GM12878 (cell line): Measurements from ENCODE around the gene UBE2E1. TPM values are rescaled to one million over a fixed set of nuclear protein-coding genes. Genes with fewer than 3 reads are reported as not detected.

Experiments
- ATAC-seq: fragments of 200-7000 bp; cut with Tn5 transposase; 3 replicates; pipeline ENCODE4 v1.9.1; 2020; ENCODE audit warnings: mild to moderate bottlenecking, moderate library complexity
- BruUV-seq: library from RNA; stranded (reverse); fragments of 400-500 nt; replicated peaks from 2 replicates; lab custom pipeline; 2021; lab: Mats Ljungman, UMichigan
- CTCF ChIA-PET: fragments of 300-600 bp; sonication (Branson Sonifier 250); formaldehyde crosslinking; extraction: SDS; loops from one replicate; lab custom pipeline; 2021; ENCODE audit warnings: inconsistent platforms; lab: Yijun Ruan, JAX
- POLR2A ChIA-PET: fragments of 350-600 bp; formaldehyde crosslinking; extraction: SDS; loops from one replicate; lab custom pipeline; 2021; ENCODE audit warnings: inconsistent platforms; lab: Charles Lee
- RAD21 ChIA-PET: fragments of 300-600 bp; sonication (Branson Sonifier 250); formaldehyde crosslinking; loops from one replicate; lab custom pipeline; 2023; ENCODE audit warnings: antibody characterized with exemption; ENCODE audit not compliant: unreplicated experiment; lab: Charles Lee
- SMC1A ChIA-PET: fragments of 300-600 bp; sonication (Branson Sonifier 250); formaldehyde crosslinking; loops from one replicate; lab custom pipeline; 2023; ENCODE audit not compliant: unreplicated experiment, uncharacterized antibody; lab: Charles Lee
- DNase-seq: peaks from one replicate; pipeline ENCODE4 v3.0.0-alpha.2; 2011; ENCODE audit warnings: low read depth, low spot score
- FAIRE-seq: peaks from 3 replicates; lab custom pipeline; 2011; peaks lifted over from hg19 to GRCh38; lab: Jason Lieb, UNC
- H2AFZ ChIP-seq: 2 replicates; pipeline ENCODE4 v1.6.0; 2011; ENCODE audit warnings: low read depth, low read length, control low read depth; ENCODE audit not compliant: control insufficient read depth
- H3K27ac ChIP-seq: 2 replicates; pipeline ENCODE4 v1.5.1; 2011; ENCODE audit warnings: control low read depth; ENCODE audit not compliant: control insufficient read depth, insufficient read depth
- H3K27me3 ChIP-seq, 2 experiments: replicated peaks in 1 of 2; 2 replicates each; pipeline versions ENCODE4 v1.6.0 to v1.6.1; 2011; ENCODE audit warnings: low read length in 1 of 2; ENCODE audit not compliant: control insufficient read depth in 2 of 2, insufficient read depth in 2 of 2
- H3K36me3 ChIP-seq, 2 experiments: 2 replicates each; pipeline ENCODE4 v1.5.1; 2011; ENCODE audit warnings: low read length in 1 of 2; ENCODE audit not compliant: control insufficient read depth in 2 of 2, insufficient read depth in 2 of 2
- H3K4me1 ChIP-seq: 2 replicates; pipeline ENCODE4 v1.6.1; 2011; ENCODE audit warnings: mild to moderate bottlenecking, low read length, moderate library complexity, mixed read lengths; ENCODE audit not compliant: control insufficient read depth, insufficient read depth
- H3K4me2 ChIP-seq: 2 replicates; pipeline ENCODE4 v1.6.0; 2011; ENCODE audit warnings: control low read depth; ENCODE audit not compliant: control insufficient read depth, insufficient read depth
- H3K4me3 ChIP-seq: fragments of 200-600 bp; sonication (generic); 2 replicates; pipeline ENCODE4 v1.5.1; 2016
- H3K79me2 ChIP-seq: 2 replicates; pipeline ENCODE4 v1.6.0; 2011; ENCODE audit warnings: low read length; ENCODE audit not compliant: control insufficient read depth, insufficient read depth
- H3K9ac ChIP-seq: 2 replicates; pipeline ENCODE4 v1.8.0; 2011; ENCODE audit warnings: low read length, control low read depth, mixed read lengths; ENCODE audit not compliant: control insufficient read depth, insufficient read depth
- H3K9me3 ChIP-seq: replicated peaks from 3 replicates; pipeline ENCODE4 v1.5.1; 2011; ENCODE audit warnings: mild to moderate bottlenecking, low read length; ENCODE audit not compliant: control insufficient read depth, insufficient read depth
- H4K20me1 ChIP-seq: 2 replicates; pipeline ENCODE4 v1.6.0; 2011; ENCODE audit not compliant: control insufficient read depth, insufficient read depth
- BHLHE40 ChIP-seq, 2 experiments: fragments of 450-650 bp in 1 of 2; IDR thresholded peaks; 2 replicates each; pipeline ENCODE4 v1.6.1; 2011 to 2017; ENCODE audit warnings: low read depth in 2 of 2, borderline replicate concordance in 1 of 2, improper control_type of control experiment in 1 of 2, low read length in 1 of 2, mild to moderate bottlenecking in 1 of 2
- EGR1 ChIP-seq, 2 experiments: IDR thresholded peaks; 1 replicate in 1 of 2; 2 replicates in 1 of 2; pipeline ENCODE4 v1.6.1; 2011 to 2012; ENCODE audit warnings: low read depth in 2 of 2, low read length in 2 of 2, borderline replicate concordance in 1 of 2, mild to moderate bottlenecking in 1 of 2, moderate library complexity in 1 of 2
- ETV6 ChIP-seq, 2 experiments: fragments of 450-650 bp in 1 of 2; IDR thresholded peaks in 1 of 2; conservative IDR thresholded peaks in 1 of 2; 2 replicates each; pipeline ENCODE4 v1.6.1; 2014; ENCODE audit warnings: antibody characterized with exemption in 1 of 2, borderline replicate concordance in 1 of 2, low read depth in 1 of 2, mild to moderate bottlenecking in 1 of 2, moderate library complexity in 1 of 2
- FOS ChIP-seq: IDR thresholded peaks from 3 replicates; pipeline ENCODE4 v1.6.1; 2011; ENCODE audit warnings: borderline replicate concordance; ENCODE audit not compliant: insufficient read length; ENCODE audit errors: extremely low read depth
- FOXK2 ChIP-seq: fragments of 450-650 bp; IDR thresholded peaks from 2 replicates; pipeline ENCODE4 v1.6.1; 2017; ENCODE audit warnings: mild to moderate bottlenecking, moderate library complexity
- HDAC6 ChIP-seq: fragments of 200-600 bp; sonication (generic); IDR thresholded peaks from one replicate; pipeline ENCODE4 v1.8.0; 2017; ENCODE audit warnings: antibody characterized with exemption; ENCODE audit not compliant: unreplicated experiment
- MTA3 ChIP-seq: IDR thresholded peaks from 2 replicates; pipeline ENCODE4 v1.6.1; 2012; ENCODE audit warnings: low read length, inconsistent platforms, borderline replicate concordance
- NFYB ChIP-seq: IDR thresholded peaks from 2 replicates; pipeline ENCODE4 v1.6.1; 2011; ENCODE audit warnings: low read depth, mild to moderate bottlenecking, low read length, improper control_type of control experiment, moderate library complexity; ENCODE audit not compliant: insufficient read depth
- SMARCA5 ChIP-seq: fragments of 450-650 bp; IDR thresholded peaks from 2 replicates; pipeline ENCODE4 v1.6.1; 2017; ENCODE audit warnings: mild to moderate bottlenecking
- SP1 ChIP-seq: IDR thresholded peaks from one replicate; pipeline ENCODE4 v1.6.1; 2011; ENCODE audit warnings: low read depth, low read length
- STAT3 ChIP-seq: IDR thresholded peaks from 2 replicates; pipeline ENCODE4 v1.6.1; 2011; ENCODE audit warnings: low read depth, low read length, improper control_type of control experiment
- SUZ12 ChIP-seq: fragments of 200-600 bp; sonication (generic); IDR thresholded peaks from one replicate; pipeline ENCODE4 v1.6.1; 2018; ENCODE audit warnings: antibody characterized with exemption, mild to moderate bottlenecking; ENCODE audit not compliant: unreplicated experiment
- ZNF217 ChIP-seq: fragments of 450-650 bp; IDR thresholded peaks from 2 replicates; pipeline ENCODE4 v1.6.1; 2017; ENCODE audit warnings: antibody characterized with exemption, mild to moderate bottlenecking
- WGBS: methylation state at CpG from one replicate; pipeline ENCODE4 v1.1.6; 2016; ENCODE audit warnings: low lambda C conversion rate; ENCODE audit not compliant: insufficient replicate concordance, insufficient coverage; ENCODE audit errors: missing lambda C conversion rate; 5-methylcytosine and 5-hydroxymethylcytosine counted together
- in situ Hi-C: fragments of 300-500 bp; cut with MboI; formaldehyde crosslinking; loops from 9 replicates; pipeline ENCODE4 v1.14.3; 2018; ENCODE audit warnings: mixed read lengths
- intact Hi-C: fragments of 100-400 bp; cut with micrococcal nuclease; formaldehyde crosslinking; loops from one replicate; pipeline ENCODE4 v1.14.2; 2022; ENCODE audit not compliant: unreplicated experiment
- polyA plus RNA-seq, 11 experiments: library from polyadenylated mRNA; depleted of rRNA in 4 of 11; unstranded in 6 of 11; stranded (reverse) in 5 of 11; fragments of >200 nt; fragmentation: Nextera tagmentation in 4 of 11; fragmentation: Illumina TruSeq in 1 of 11; extraction: Ambion mirVana in 4 of 11; extraction: Trizol in 1 of 11; gene quantifications; 1 replicate in 1 of 11; 2 replicates in 10 of 11; pipeline versions ENCODE4 v1.2.1 to v1.2.3, GENCODE V29; 2011 to 2016; ENCODE audit warnings: inconsistent platforms in 2 of 11, missing spikeins in 2 of 11, low read depth in 1 of 11
- total RNA-seq, 4 experiments: library from RNA; depleted of rRNA in 3 of 4; stranded (reverse); fragments of >200 nt in 3 of 4; fragmentation: Illumina TruSeq in 1 of 4; extraction: Trizol in 1 of 4; gene quantifications; 2 replicates each; pipeline versions ENCODE4 v1.2.1 to v1.2.3, GENCODE V29; 2013 to 2021
- TF ChIP-seq, protein P1 (sequence below): IDR thresholded peaks from 2 replicates; pipeline ENCODE4 v1.6.1; 2011; ENCODE audit warnings: low read depth, low read length, improper control_type of control experiment, borderline replicate concordance
- TF ChIP-seq, protein P2 (sequence below): IDR thresholded peaks from 2 replicates; pipeline ENCODE4 v1.6.1; 2012; ENCODE audit warnings: mild to moderate bottlenecking, low read depth, low read length

Gene UBE2E1
- total and polyA plus RNA-seq, 10 of the 15 experiments (the other 5 are each of a cell fraction or from before 2014, with no cell fraction given), result 18.7 to 425 (median 147) TPM

DNA sequence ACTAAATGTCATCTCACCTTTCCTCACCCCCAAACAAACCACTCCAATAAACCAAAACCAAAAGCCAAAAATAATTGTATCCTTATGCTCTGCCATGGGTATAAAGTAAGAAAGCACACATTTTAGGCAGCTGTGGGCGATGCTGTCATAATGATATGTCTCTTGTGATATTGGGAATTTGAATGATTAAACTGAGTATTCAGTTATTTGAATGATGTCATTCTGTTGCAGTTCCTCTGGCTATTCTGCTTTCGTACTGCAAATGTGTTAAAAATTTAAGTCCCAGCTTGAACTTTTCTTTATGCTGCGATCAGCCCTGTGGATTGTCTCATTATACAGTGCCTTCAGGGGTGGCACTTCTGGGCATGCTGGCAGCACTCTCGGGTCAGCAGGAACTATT lies 128.5 kb downstream of the UBE2E1 start:
- ChIA-PET RAD21 (interaction anchor here (1.0 kb wide), 1 partner anchor 28 kb away, joined by 3 read pairs; no protein-coding TSS in a partner anchor), POLR2A (no interaction called here), CTCF (interaction anchor here (0.8 kb wide), 1 partner anchor 16 kb away, joined by 3 read pairs; no protein-coding TSS in a partner anchor), SMC1A (no interaction called here)
- no peak for TF ChIP-seq SP1
- no peak for TF ChIP-seq HDAC6
- no peak for TF ChIP-seq STAT3
- no peak for TF ChIP-seq ETV6 (conservative IDR thresholded peaks at IDR 0.05 in 1 of 2, IDR thresholded peaks at IDR 0.05 in 1 of 2; ENCODE audit: borderline replicate concordance in 1 of 2, low read depth in 1 of 2)
- TF ChIP-seq, protein P1, sequence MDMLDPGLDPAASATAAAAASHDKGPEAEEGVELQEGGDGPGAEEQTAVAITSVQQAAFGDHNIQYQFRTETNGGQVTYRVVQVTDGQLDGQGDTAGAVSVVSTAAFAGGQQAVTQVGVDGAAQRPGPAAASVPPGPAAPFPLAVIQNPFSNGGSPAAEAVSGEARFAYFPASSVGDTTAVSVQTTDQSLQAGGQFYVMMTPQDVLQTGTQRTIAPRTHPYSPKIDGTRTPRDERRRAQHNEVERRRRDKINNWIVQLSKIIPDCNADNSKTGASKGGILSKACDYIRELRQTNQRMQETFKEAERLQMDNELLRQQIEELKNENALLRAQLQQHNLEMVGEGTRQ, result no peak
- TF ChIP-seq MTA3, result no peak
- TF ChIP-seq BHLHE40 (IDR thresholded peaks at IDR 0.05; ENCODE audit: borderline replicate concordance in 1 of 2, low read depth in 2 of 2, low read length in 1 of 2), result no peak
- TF ChIP-seq, protein P2, sequence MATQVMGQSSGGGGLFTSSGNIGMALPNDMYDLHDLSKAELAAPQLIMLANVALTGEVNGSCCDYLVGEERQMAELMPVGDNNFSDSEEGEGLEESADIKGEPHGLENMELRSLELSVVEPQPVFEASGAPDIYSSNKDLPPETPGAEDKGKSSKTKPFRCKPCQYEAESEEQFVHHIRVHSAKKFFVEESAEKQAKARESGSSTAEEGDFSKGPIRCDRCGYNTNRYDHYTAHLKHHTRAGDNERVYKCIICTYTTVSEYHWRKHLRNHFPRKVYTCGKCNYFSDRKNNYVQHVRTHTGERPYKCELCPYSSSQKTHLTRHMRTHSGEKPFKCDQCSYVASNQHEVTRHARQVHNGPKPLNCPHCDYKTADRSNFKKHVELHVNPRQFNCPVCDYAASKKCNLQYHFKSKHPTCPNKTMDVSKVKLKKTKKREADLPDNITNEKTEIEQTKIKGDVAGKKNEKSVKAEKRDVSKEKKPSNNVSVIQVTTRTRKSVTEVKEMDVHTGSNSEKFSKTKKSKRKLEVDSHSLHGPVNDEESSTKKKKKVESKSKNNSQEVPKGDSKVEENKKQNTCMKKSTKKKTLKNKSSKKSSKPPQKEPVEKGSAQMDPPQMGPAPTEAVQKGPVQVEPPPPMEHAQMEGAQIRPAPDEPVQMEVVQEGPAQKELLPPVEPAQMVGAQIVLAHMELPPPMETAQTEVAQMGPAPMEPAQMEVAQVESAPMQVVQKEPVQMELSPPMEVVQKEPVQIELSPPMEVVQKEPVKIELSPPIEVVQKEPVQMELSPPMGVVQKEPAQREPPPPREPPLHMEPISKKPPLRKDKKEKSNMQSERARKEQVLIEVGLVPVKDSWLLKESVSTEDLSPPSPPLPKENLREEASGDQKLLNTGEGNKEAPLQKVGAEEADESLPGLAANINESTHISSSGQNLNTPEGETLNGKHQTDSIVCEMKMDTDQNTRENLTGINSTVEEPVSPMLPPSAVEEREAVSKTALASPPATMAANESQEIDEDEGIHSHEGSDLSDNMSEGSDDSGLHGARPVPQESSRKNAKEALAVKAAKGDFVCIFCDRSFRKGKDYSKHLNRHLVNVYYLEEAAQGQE, result no peak
- TF ChIP-seq ZNF217, result no peak
- no peak for TF ChIP-seq EGR1 (IDR thresholded peaks at IDR 0.05; ENCODE audit: borderline replicate concordance in 1 of 2, low read depth in 2 of 2, low read length in 2 of 2)
- TF ChIP-seq SMARCA5, result no peak
- TF ChIP-seq FOS, result no peak
- TF ChIP-seq NFYB, result no peak
- no peak for TF ChIP-seq FOXK2
- no peak for TF ChIP-seq SUZ12
- ATAC-seq, result no peak
- no peak for FAIRE-seq
- H3K9me3 ChIP-seq, result no peaks in the 10 kb centered on the region
- H3K27ac ChIP-seq, result no peak overlapping the region
- WGBS, result 59% methylated on average over 4 of the region's 4 CpGs
- no peak overlapping the region for H2AFZ ChIP-seq
- BruUV-seq, result no TSS peak
- no peak overlapping the region for H3K4me3 ChIP-seq
- intact Hi-C loops, result no loop called here
- no peaks in the 10 kb centered on the region for H4K20me1 ChIP-seq
- no peak for DNase-seq
- H3K79me2 ChIP-seq, result no peaks in the 10 kb centered on the region
- H3K4me2 ChIP-seq, result no peak overlapping the region
- no peak overlapping the region for H3K9ac ChIP-seq
- H3K27me3 ChIP-seq, result no peaks in the 10 kb centered on the region
- in situ Hi-C loops, result loop anchor here (25.0 kb wide), 1 partner anchor 1853 kb away; the partner anchor contains the start of genes NGLY1 and OXSM
- H3K36me3 ChIP-seq, result no peaks in the 10 kb centered on the region
- no peaks in the 10 kb centered on the region for H3K4me1 ChIP-seq
